ENCODE results near the gene CEP131.

Gene CEP131

GRCh38 chr17:81148571-81148970 lies 74.2 kb downstream of the CEP131 start:
- no peak for TF ChIP-seq CTCF (IDR thresholded peaks at IDR 0.05)

DNA sequence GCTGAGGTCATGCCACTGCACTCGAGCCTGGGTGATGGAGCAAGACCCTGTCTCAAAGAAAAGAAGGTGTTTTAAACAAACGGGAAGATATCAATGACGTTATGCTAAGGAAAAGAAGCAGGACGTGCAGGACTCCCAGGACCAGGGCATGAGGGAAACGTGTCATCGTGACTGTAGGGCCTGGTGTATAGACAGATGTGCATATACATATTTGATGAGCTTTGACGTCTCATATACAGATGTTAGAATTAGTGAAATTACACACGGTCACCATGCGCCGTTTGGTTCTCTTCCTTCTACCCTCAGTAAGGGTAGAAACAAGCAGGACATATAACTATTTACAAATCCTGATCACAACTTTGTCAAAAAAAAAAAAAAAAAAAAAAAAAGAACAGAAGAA lies 75.1 kb downstream of the CEP131 start:
- TF ChIP-seq CTCF (IDR thresholded peaks at IDR 0.05), result no peak

- TF ChIP-seq CTCF (IDR thresholded peaks at IDR 0.05), result no peak
These were observed 78.4 kb downstream of the CEP131 start for GRCh38 chr17:81144423-81144781.

- no peak for TF ChIP-seq CTCF (IDR thresholded peaks at IDR 0.05)
These were observed 78.9 kb downstream of the CEP131 start for GRCh38 chr17:81143717-81144422.

GRCh38 chr17:81143200-81143527 lies 79.6 kb downstream of the CEP131 start:
- no peak for TF ChIP-seq CTCF (IDR thresholded peaks at IDR 0.05)

DNA sequence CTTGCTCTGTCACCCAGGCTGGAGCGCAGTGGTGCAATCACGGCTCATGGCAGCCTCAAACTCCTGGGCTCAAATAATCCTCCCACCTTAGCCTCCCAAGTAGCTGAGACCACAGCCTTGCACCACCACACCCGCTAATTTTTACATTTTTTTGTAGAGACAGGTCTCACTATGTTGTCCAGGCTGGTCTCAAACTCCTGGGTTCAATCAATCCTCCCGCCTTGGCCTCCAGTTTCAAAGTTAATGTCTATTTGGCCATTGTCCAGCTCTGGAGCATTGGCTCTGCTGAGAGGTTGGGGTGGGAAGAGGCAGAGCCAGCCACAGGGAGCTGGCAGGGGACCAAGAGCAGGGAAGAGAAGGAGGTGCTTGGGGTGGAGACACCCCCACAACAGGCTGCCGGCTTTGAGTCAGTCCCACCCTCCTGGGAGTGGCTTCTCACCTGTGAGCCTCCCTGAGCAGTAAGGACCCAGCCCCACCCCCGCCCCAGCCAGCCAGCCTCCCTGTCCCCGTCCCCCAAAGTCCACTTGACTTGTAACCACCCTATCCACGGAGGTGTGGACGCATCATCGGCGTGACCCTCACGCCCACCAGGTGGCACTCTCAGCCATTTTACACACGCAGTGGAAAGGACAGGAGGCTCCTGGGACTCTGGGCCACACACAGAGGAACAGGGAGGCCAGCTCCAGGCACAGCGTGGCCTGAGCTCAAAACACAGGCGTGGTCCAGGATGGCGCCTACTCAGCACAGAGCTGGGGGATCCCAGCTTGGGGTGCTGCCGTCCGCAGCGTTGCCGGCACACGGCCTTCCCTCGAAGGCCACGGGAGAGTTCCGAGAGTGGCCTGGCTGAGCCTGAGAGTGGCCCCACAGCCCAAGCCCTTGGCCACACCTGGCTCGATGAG lies 80.2 kb downstream of the CEP131 start:
- TF ChIP-seq CTCF (IDR thresholded peaks at IDR 0.05), result peak; percentile 68

- no peak for TF ChIP-seq CTCF (IDR thresholded peaks at IDR 0.05)
These were observed 82.1 kb downstream of the CEP131 start for GRCh38 chr17:81140695-81141094.

Measured in LNCAP (cell line).